ENCODE results near the gene UNC119B.

- TF ChIP-seq POLR2A (IDR thresholded peaks at IDR 0.05) (no peak), CTCF (IDR thresholded peaks at IDR 0.05) (no peak), EP300 (IDR thresholded peaks at IDR 0.05) (no peak)
These were observed 48.7 kb downstream of the UNC119B start for GRCh38 chr12:120758798-120759590.

Data from upper lobe of left lung (tissue), 4 donors.